MG63 (cell line): ENCODE results near the gene ITLN1. TPM values are rescaled to one million over a fixed set of nuclear protein-coding genes. Genes with fewer than 3 reads are reported as not detected.

Experiments
- DNase-seq: peaks from one replicate; pipeline ENCODE4 v3.0.0-alpha.2; 2020
- H3K27me3 ChIP-seq: fragments of 250-450 bp; sonication (Bioruptor Pico); 2 replicates; pipeline ENCODE4 v1.5.1; 2020; ENCODE audit warnings: mild to moderate bottlenecking, moderate library complexity
- H3K36me3 ChIP-seq: fragments of 250-450 bp; sonication (Bioruptor Pico); 2 replicates; pipeline ENCODE4 v1.5.1; 2020; ENCODE audit warnings: mild to moderate bottlenecking, moderate library complexity
- H3K4me3 ChIP-seq: fragments of 250-450 bp; sonication (Bioruptor Pico); 2 replicates; pipeline ENCODE4 v1.5.1; 2020; ENCODE audit warnings: mild to moderate bottlenecking, moderate library complexity
- H3K9me3 ChIP-seq: fragments of 250-450 bp; sonication (Bioruptor Pico); 2 replicates; pipeline ENCODE4 v1.5.1; 2020; ENCODE audit warnings: mild to moderate bottlenecking, moderate library complexity
- total RNA-seq: library from RNA; depleted of rRNA; stranded (reverse); fragments of >200 nt; shearing (Covaris generic); gene quantifications from 2 replicates; pipeline ENCODE4 v1.2.3, GENCODE V29; 2014; ENCODE audit warnings: low replicate concordance

Gene ITLN1
- total RNA-seq, 1 experiment from 2014 or later: not detected

- peak; percentile 19 for DNase-seq
- no peaks in the 10 kb centered on the region for H3K36me3 ChIP-seq
- H3K4me3 ChIP-seq: no peak overlapping the region
- H3K9me3 ChIP-seq: peaks cover 7% of the 10 kb centered on the region
- no peaks in the 10 kb centered on the region for H3K27me3 ChIP-seq
These were observed 40.3 kb downstream of the ITLN1 start for GRCh38 chr1:160844447-160845232.

- H3K27me3 ChIP-seq: no peaks in the 10 kb centered on the region
- no peak overlapping the region for H3K4me3 ChIP-seq
- no peaks in the 10 kb centered on the region for H3K36me3 ChIP-seq
- peaks cover 7% of the 10 kb centered on the region for H3K9me3 ChIP-seq
- DNase-seq: no peak
These were observed 43.9 kb downstream of the ITLN1 start for GRCh38 chr1:160841079-160841478.

GRCh38 chr1:160839746-160840145 is 45.2 kb downstream of the ITLN1 start:
- Histone ChIP-seq H3K36me3 (no peaks in the 10 kb centered on the region), H3K9me3 (peaks cover under 1% of the 10 kb centered on the region; the same call in 1 of the 2 replicates), H3K4me3 (no peak overlapping the region), H3K27me3 (no peaks in the 10 kb centered on the region)
- no peak for DNase-seq

DNA sequence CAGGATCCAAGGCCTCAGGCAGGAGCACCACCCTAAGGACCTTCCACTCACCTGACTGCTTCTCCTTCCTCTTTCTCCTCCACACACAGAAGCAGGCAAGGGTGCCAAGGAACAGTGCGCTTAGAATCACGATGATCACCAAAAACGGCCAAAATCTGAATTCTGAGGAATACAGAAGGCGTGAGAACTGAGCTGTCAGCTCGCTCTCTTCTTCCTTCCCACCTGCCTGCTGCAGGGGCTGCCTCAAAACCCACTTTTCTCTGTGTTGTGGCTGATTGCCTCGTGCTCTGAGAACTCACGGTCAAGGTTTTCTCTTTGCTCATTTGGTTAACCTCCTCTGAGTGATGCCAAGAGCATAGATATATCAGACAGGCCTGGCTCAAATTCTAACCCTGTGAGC is 46.1 kb downstream of the ITLN1 start:
- DNase-seq: no peak
- H3K4me3 ChIP-seq: no peak overlapping the region
- no peaks in the 10 kb centered on the region for H3K36me3 ChIP-seq
- no peaks in the 10 kb centered on the region for H3K9me3 ChIP-seq
- no peaks in the 10 kb centered on the region for H3K27me3 ChIP-seq

DNA sequence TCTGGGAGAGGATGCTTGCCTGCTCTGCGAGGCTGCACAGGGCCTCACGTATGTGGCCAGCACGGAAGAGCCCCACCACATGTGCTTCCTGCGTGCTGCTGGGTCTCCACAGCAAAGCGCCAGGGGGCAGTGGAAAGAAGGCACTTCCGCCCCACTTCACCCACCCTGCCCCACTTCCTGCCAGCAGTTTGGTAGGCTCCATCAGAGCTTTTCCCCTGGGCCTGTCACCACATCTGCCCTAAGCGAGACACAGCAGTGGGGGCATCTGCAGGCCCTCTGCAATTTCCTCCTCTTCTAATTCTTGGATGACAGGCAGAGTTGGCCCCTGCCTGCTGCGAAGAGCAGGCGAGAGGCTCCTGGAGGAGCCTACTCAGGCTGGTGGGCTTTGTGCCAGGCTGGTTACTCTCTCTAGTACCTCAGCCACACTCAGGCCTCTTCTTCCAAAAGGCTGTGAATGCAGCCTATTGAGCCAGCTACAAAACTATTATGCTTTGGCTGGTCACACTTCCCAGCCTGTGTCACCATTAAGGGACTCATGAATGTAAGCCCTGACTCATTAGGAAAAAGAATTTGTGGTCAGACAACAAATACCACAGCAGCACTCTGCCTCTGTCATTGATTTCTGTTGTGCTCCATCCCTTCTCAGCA is 47.3 kb downstream of the ITLN1 start:
- DNase-seq: no peak
- Histone ChIP-seq H3K27me3 (no peaks in the 10 kb centered on the region), H3K36me3 (no peaks in the 10 kb centered on the region), H3K9me3 (no peaks in the 10 kb centered on the region), H3K4me3 (no peak overlapping the region)

DNA sequence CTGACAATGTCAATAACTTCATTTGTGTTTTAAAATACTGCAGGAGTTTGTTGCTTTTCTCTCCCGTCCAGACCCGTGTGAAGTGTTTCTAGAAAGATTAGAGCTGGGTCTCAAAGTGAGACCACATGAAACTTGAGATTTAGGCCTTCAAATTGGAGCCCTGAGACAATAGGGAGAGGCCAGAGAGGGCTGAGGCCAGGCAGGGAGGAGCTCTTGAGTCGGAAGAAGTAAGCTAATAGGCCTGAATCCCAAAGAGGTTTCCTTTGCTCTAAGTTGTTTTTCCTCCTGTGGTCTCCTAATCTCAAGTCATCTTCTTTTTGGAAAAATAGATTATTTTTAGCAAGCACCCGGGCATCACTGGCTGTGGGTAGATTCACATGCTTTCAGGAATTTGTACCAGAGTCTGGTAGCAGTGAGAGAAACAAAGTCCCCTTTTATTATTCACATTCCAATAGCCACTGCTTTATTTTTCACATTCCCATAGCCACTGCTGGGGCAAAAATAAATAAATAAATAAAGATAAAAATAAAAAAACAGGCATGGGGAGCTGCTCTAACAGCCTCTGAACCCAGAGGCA is 47.9 kb downstream of the ITLN1 start:
- DNase-seq: no peak
- no peaks in the 10 kb centered on the region for H3K36me3 ChIP-seq
- H3K27me3 ChIP-seq: no peaks in the 10 kb centered on the region
- H3K9me3 ChIP-seq: no peaks in the 10 kb centered on the region
- no peak overlapping the region for H3K4me3 ChIP-seq

GRCh38 chr1:160836561-160836960 is 48.4 kb downstream of the ITLN1 start:
- no peaks in the 10 kb centered on the region for H3K27me3 ChIP-seq
- H3K9me3 ChIP-seq: no peaks in the 10 kb centered on the region
- no peaks in the 10 kb centered on the region for H3K36me3 ChIP-seq
- no peak for DNase-seq
- no peak overlapping the region for H3K4me3 ChIP-seq

DNA sequence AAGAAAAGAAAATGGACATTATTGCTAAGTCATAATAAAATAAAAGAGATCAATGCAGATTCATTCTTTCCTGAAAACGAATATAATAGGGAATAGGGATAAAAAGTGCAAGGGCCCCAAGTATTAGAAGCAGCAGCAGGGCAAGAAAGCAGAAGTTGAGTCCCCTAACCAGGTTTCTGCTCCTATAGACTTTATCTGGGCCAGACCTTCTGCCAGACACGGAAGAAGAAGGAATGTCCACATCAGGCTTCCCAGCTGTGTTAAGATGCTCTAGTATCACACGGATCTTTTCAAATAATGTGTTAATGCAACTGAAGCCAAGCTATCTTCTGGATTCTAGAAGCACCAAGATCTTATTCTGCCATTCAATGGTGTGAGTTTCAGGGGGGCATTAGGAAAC is 49.2 kb downstream of the ITLN1 start:
- Histone ChIP-seq H3K27me3 (no peaks in the 10 kb centered on the region), H3K9me3 (no peaks in the 10 kb centered on the region), H3K36me3 (no peaks in the 10 kb centered on the region), H3K4me3 (no peak overlapping the region)
- DNase-seq: no peak

- no peaks in the 10 kb centered on the region for H3K9me3 ChIP-seq
- no peaks in the 10 kb centered on the region for H3K27me3 ChIP-seq
- no peak for DNase-seq
- H3K36me3 ChIP-seq: no peaks in the 10 kb centered on the region
- H3K4me3 ChIP-seq: no peak overlapping the region
These were observed 49.9 kb downstream of the ITLN1 start for GRCh38 chr1:160834945-160835565.

- no peaks in the 10 kb centered on the region for H3K9me3 ChIP-seq
- H3K4me3 ChIP-seq: no peak overlapping the region
- no peaks in the 10 kb centered on the region for H3K27me3 ChIP-seq
- H3K36me3 ChIP-seq: no peaks in the 10 kb centered on the region
- DNase-seq: peak; percentile 43
These were observed 54.4 kb downstream of the ITLN1 start for GRCh38 chr1:160830321-160831153.

- no peaks in the 10 kb centered on the region for H3K36me3 ChIP-seq
- H3K27me3 ChIP-seq: no peaks in the 10 kb centered on the region
- H3K4me3 ChIP-seq: no peak overlapping the region
- no peak for DNase-seq
- H3K9me3 ChIP-seq: no peaks in the 10 kb centered on the region
These were observed 55.2 kb downstream of the ITLN1 start for GRCh38 chr1:160829766-160830165.

- Histone ChIP-seq H3K9me3 (no peaks in the 10 kb centered on the region), H3K4me3 (no peak overlapping the region), H3K27me3 (no peaks in the 10 kb centered on the region), H3K36me3 (no peaks in the 10 kb centered on the region)
- DNase-seq: peak; percentile 31
These were observed 57.6 kb downstream of the ITLN1 start for GRCh38 chr1:160827418-160827817.

DNA sequence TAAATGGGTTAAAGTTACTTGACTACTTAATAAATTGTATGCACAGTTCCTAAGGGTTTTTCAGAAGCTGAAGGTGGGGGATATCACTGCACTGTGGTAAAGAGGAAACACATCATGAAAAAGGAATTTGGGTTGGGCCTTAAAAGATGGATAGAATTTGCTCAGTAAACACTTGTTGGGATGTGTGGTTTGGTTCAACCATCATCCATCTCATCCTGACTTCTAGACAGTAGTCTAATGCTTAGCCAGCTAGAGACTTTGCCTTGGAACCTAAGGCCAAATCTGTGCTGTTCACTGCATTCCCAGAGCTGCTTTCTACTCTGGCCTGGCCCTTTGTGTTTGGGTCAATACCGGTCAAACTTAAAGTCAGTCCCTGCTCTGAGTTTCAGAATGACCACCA is 58.4 kb downstream of the ITLN1 start:
- Histone ChIP-seq H3K4me3 (no peak overlapping the region), H3K9me3 (no peaks in the 10 kb centered on the region), H3K36me3 (no peaks in the 10 kb centered on the region), H3K27me3 (no peaks in the 10 kb centered on the region)
- no peak for DNase-seq
